Thyroid gland (tissue), 4 donors: ENCODE measurements around the gene P2RY8. TPM values are rescaled to one million over a fixed set of nuclear protein-coding genes. Genes with fewer than 3 reads are reported as not detected.

Source experiments
- DNase-seq, 2 donors: peaks; one replicate each; pipeline ENCODE4 v3.0.0-alpha.2; 2019
- H3K27ac ChIP-seq, 3 donors: fragments of 200-600 bp; sonication (generic); 1 replicate in 2 of 3; 2 replicates in 1 of 3; pipeline ENCODE4 v1.5.1; 2016 to 2019; ENCODE audit warnings: mild to moderate bottlenecking in 1 of 3, moderate library complexity in 1 of 3
- H3K27me3 ChIP-seq: fragments of 200-600 bp; sonication (generic); one replicate; pipeline ENCODE4 v1.5.1; 2019
- H3K36me3 ChIP-seq, 2 donors: fragments of 200-600 bp; sonication (generic); one replicate each; pipeline ENCODE4 v1.5.1; 2016 to 2019
- H3K4me1 ChIP-seq, 2 donors: fragments of 200-600 bp; sonication (generic); one replicate each; pipeline ENCODE4 v1.5.1; 2017 to 2019
- H3K4me3 ChIP-seq, 3 donors: fragments of 200-600 bp; sonication (generic); replicated peaks in 1 of 3; 1 replicate in 2 of 3; 2 replicates in 1 of 3; pipeline ENCODE4 v1.5.1; 2016; ENCODE audit warnings: mild to moderate bottlenecking in 1 of 3
- H3K9me3 ChIP-seq: fragments of 200-600 bp; sonication (generic); one replicate; pipeline ENCODE4 v1.5.1; 2017
- POLR2A ChIP-seq, 2 donors: fragments of 450-650 bp; IDR thresholded peaks; one replicate each; pipeline ENCODE4 v1.6.1; 2017; ENCODE audit warnings: antibody characterized with exemption in 2 of 2, mild to moderate bottlenecking in 2 of 2, moderate library complexity in 1 of 2
- WGBS, 2 donors: methylation state at CpG; one replicate each; pipeline ENCODE4 v1.1.5; 2017; 5-methylcytosine and 5-hydroxymethylcytosine counted together
- intact Hi-C: fragments of 100-400 bp; cut with DNase I; formaldehyde crosslinking; loops from one replicate; pipeline ENCODE4 v1.15.1; 2023
- total RNA-seq, 4 donors: library from RNA; depleted of rRNA; stranded (reverse); fragments of >200 nt; gene quantifications; one replicate each; pipeline ENCODE4 v1.2.3, GENCODE V29; 2016
- TF ChIP-seq, protein P1 (sequence below), 6 experiments: fragments of 200-600 bp in 3 of 6; fragments of 450-650 bp in 3 of 6; sonication (generic) in 3 of 6; IDR thresholded peaks; one replicate each; pipeline ENCODE4 v1.5.1; 2016 to 2019; ENCODE audit warnings: antibody characterized with exemption in 6 of 6, mild to moderate bottlenecking in 2 of 6, inconsistent platforms in 1 of 6, moderate library complexity in 1 of 6

The P2RY8 gene
- total RNA-seq, 4 donors from 2014 or later = 2.4 to 11.9 (median 3.0) TPM

DNA sequence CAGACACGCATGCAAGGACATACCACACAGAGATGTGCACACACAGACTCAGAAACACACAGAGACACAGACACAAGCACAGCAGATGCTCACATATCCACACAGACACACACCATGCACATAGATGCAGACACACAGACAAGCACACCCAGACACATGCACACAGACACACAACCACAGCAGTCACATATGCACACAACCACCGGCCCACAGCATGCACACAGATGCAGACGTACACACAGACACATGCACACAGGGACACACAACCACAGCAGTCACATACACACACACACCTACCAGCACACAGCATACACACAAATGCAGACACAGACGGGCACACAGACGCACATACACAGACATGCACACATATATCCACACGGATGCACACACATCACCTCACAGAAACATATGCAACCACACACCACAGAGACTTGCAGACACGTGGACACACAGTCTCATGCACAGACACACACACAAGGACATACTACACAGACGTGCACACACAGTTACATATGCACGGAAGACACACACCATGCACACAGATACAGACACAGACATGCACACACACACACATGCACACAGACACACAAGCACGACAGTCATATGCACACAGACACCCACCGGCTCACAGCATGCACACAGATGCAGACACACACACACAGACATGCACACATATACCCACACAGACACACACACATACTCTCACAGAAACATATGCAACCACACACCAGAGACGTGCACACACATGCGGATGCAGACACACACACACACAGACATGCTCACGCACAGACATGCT is 119.8 kb downstream of the P2RY8 start:
- Histone ChIP-seq H3K4me1 (no peaks in the 10 kb centered on the region), H3K4me3 (no peak overlapping the region), H3K27ac (no peak overlapping the region), H3K36me3 (peaks cover 16 to 31% of the 10 kb centered on the region in 2 donors), H3K27me3 (no peaks in the 10 kb centered on the region), H3K9me3 (no peaks in the 10 kb centered on the region)
- DNase-seq = no peak
- intact Hi-C loops = no loop called here
- WGBS, 2 donors = 76 to 78% methylated on average over 11 to 13 of the region's 14 CpGs
- TF ChIP-seq POLR2A (IDR thresholded peaks at IDR 0.05) = no peak
- TF ChIP-seq, protein P1, sequence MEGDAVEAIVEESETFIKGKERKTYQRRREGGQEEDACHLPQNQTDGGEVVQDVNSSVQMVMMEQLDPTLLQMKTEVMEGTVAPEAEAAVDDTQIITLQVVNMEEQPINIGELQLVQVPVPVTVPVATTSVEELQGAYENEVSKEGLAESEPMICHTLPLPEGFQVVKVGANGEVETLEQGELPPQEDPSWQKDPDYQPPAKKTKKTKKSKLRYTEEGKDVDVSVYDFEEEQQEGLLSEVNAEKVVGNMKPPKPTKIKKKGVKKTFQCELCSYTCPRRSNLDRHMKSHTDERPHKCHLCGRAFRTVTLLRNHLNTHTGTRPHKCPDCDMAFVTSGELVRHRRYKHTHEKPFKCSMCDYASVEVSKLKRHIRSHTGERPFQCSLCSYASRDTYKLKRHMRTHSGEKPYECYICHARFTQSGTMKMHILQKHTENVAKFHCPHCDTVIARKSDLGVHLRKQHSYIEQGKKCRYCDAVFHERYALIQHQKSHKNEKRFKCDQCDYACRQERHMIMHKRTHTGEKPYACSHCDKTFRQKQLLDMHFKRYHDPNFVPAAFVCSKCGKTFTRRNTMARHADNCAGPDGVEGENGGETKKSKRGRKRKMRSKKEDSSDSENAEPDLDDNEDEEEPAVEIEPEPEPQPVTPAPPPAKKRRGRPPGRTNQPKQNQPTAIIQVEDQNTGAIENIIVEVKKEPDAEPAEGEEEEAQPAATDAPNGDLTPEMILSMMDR (IDR thresholded peaks at IDR 0.05) = no peak

- intact Hi-C loops = no loop called here
- TF ChIP-seq, protein P1 (IDR thresholded peaks at IDR 0.05) = no peak
- TF ChIP-seq POLR2A (IDR thresholded peaks at IDR 0.05) = no peak
- H3K27ac ChIP-seq = no peak overlapping the region
- H3K27me3 ChIP-seq = no peaks in the 10 kb centered on the region
- H3K9me3 ChIP-seq = no peaks in the 10 kb centered on the region
- H3K4me1 ChIP-seq = no peaks in the 10 kb centered on the region
- H3K36me3 ChIP-seq = peaks cover 19 to 31% of the 10 kb centered on the region in 2 donors
- no peak overlapping the region for H3K4me3 ChIP-seq
- WGBS, 2 donors = 69 to 72% methylated on average over 15 of the region's 15 CpGs
- no peak for DNase-seq
Measured at GRCh38 chrX:1416327-1416784, 120.6 kb downstream of the P2RY8 start.

Other genes starting within 250 kb of the P2RY8 start
- gene IL3RA, start 200.4 kb downstream of the P2RY8 start, total RNA-seq = 1 to 10 TPM in 3 of 4 donors, under 1 TPM in 1; 0.89 to 4.5 (median 3.3) TPM
- gene SLC25A6, start 145.1 kb downstream of the P2RY8 start, total RNA-seq = 100 to 1,000 TPM; 219 to 397 (median 320) TPM
- 10 to 100 TPM; 29.7 to 56.1 (median 42.4) TPM for gene ASMTL, start 84.3 kb downstream of the P2RY8 start, total RNA-seq
- gene AKAP17A, start 54.4 kb upstream of the P2RY8 start, total RNA-seq = 10 to 100 TPM; 56.7 to 82.6 (median 63.1) TPM
- gene ASMT, start 77.9 kb upstream of the P2RY8 start, total RNA-seq = not detected